GM19193 (cell line): ENCODE results near the gene MED13L.

ENCODE experiments used
- POLR2A ChIP-seq: IDR thresholded peaks from 4 replicates; pipeline ENCODE4 v1.6.1; 2011; ENCODE audit not compliant: insufficient read depth, insufficient read length; ENCODE audit errors: extremely low read depth

MED13L gene

GRCh38 chr12:116277467-116278278 lies at the start of gene MED13L:
TSS of gene MED13L (minus strand) at chr12:116277693. CDS start at chr12:116277131, 562 bp downstream.
- no peak for TF ChIP-seq POLR2A

DNA sequence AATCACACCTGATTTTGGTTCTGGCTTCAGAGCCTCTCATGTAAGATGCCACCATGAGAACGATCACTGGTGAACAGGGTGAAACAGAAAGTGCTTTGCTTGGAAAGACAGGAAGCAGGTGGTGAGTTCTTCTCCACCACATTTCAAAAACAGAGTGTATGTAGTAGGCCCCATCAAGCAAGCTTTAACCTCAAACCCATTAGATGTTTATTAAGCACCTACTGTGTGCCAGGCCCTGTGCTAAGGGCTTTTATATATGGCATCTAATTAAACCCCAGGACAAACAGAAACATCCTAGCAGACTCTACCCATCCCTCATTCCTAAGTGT lies 47.8 kb upstream of the MED13L start:
- TF ChIP-seq POLR2A, result no peak

GRCh38 chr12:116324654-116325335 lies 47.3 kb upstream of the MED13L start:
- no peak for TF ChIP-seq POLR2A

DNA sequence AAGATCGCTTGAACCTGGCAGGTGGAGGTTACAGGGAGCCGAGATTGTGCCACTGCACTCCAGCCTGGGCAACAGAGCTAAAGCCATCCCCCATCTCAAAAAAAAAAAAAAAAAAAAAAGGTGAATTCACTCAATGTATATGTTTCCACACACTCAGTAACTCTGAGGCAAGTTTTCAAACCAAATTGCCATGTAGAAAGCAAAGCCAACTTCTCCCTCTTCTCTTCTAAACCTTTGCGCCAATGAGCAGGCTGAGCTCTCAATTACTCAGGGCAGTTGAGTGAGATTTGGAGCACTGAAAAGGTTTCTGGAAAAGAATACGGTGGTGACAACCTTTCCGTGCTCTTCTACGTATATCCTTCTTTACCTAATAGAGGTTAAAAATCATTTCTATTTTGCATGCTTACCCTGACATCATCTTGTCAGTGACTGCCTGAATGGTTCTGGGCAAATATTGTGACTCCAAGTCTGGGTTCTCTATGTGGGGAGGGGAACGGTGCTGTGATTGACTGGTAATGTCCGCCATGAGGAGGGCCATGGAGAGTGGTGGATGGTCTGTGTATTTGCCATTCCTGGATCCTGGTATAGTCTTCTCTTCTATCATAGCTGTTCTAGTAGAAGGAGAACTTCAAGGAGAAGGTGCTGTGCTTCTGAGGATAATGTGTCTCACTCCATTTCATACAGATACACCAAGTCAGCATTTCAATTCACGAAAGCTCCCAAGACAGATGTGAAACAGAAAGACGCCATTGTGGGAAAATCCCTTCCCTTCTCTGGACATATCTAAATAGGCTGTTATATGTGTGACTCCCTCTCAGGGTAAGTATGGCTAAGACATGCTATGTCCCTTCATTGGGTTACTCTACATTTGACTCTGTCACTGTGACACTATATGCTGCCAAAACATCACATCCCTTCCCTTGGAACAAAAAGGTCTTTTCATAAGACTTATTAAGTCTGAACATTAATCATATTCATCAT lies 46.2 kb upstream of the MED13L start:
- TF ChIP-seq POLR2A, result no peak

DNA sequence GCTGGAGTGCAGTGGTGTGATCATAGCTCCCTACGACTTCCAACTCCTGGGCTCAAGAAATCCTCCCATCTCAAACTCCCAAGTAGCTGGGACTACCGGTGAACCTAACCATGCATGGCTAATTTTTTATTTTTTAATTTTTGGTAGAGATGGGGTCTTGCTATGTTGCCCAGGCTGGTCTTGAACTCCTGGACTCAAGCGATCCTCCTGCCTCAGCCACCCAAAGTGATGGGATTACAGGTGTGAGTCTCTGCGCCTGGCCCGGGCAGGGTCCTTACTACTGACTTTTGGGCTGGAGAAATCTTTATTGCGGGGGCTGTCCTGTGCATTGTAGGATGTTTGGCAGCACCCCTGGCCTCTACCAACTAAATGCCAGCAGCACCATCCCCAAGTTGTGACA lies 44.4 kb upstream of the MED13L start:
- TF ChIP-seq POLR2A, result no peak

DNA sequence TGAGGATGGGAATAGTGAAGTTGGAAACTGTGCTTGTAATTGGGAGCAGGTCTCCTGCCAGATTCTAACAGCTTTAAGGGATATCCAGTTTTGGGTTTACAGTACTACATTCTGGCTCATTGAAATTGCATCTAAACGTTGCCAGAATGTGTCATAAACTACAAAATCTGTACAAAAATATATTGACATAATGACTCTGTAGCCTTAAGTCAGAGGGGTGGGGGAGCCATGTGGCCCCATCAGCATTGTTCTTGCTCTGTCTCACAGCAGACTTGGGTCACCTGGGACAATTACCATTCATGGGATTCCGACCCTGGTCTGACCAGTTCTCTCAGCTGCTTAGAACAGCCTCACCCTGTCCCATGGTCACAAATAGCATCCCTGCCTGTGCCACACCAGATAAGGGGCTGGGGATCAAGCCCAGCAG lies 43.3 kb upstream of the MED13L start:
- TF ChIP-seq POLR2A, result no peak

GRCh38 chr12:116319898-116320621 lies 42.6 kb upstream of the MED13L start:
- TF ChIP-seq POLR2A, result no peak

DNA sequence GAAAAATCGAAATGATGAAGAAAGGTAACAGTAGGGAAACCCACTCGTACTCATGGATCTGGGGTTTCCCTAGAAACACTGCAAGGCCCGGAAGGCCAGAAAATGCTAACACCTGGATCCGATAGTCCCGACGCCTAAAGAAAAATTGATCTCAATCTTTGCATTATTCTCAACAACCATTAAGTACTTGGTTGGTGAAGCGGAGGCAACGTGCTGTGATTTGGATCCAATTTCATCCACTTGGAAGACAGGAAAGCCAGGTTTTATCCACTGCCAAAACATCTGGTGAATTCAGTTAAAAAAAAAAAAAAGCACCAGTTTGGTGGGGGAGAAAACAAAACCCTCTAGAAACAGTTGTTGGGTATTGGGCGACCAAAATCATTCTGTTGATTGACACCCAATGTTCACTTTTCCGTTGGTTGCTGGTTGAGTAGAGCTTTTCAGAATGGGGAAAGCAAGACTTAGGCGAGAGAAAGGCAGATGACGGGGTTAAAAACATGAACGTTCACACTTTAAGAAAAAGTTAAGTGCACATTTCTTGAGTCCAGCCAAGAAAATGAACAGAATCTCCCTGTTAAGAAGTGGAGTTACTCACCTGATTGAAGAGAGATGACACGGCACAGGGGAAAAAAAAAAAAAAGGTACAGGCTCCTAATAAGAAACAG lies 41.9 kb upstream of the MED13L start:
- no peak for TF ChIP-seq POLR2A

- TF ChIP-seq POLR2A, result no peak
These were observed 41.2 kb upstream of the MED13L start for GRCh38 chr12:116318576-116319232.

GRCh38 chr12:116317986-116318575 lies 40.6 kb upstream of the MED13L start:
- no peak for TF ChIP-seq POLR2A

DNA sequence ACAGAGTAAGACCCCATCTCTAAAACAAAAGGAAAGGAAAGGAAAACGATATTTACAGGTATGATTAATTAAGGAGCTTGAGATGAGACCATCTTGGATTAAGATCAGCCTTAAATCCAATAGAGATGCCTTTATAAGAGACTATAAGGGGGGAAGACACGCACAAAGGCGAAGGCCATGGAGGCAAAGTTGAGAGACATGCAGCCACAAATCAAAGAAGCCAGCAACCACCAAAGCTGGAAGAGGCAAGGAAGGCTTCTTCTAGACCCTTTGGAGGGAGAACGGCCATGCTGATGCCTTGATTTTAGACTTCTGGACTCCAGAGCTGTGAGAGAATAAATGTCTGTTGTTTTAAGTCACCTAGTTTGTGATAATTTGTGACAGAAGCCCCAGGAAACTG lies 39.6 kb upstream of the MED13L start:
- no peak for TF ChIP-seq POLR2A

- no peak for TF ChIP-seq POLR2A
These were observed 37.0 kb upstream of the MED13L start for GRCh38 chr12:116314477-116314876.
